CD4-positive, alpha-beta T cell (primary cell): ENCODE results near the gene CRYZ. TPM values are rescaled to one million over a fixed set of nuclear protein-coding genes. Genes with fewer than 3 reads are reported as not detected.

Experiments used
- ATAC-seq: fragments of 200-7000 bp; cut with Tn5 transposase; one replicate; pipeline ENCODE4 v1.10.0; 2022; ENCODE audit warnings: mild to moderate bottlenecking; ENCODE audit not compliant: poor library complexity
- CTCF ChIA-PET: fragments of 350-600 bp; sonication (Branson Sonifier 250); formaldehyde crosslinking; loops from one replicate; lab custom pipeline; 2021; ENCODE audit warnings: antibody characterized with exemption, inconsistent platforms; lab: Charles Lee
- POLR2A ChIA-PET: fragments of 350-600 bp; sonication (Branson Sonifier 250); formaldehyde crosslinking; loops from one replicate; lab custom pipeline; 2021; ENCODE audit warnings: antibody characterized with exemption, inconsistent platforms; lab: Charles Lee
- DNase-seq, 14 experiments: peaks; one replicate each; pipeline ENCODE4 v3.0.0-alpha.2; 2013 to 2020; ENCODE audit warnings: mixed read lengths in 2 of 14
- H3K27ac ChIP-seq, 2 donors: one replicate each; pipeline versions ENCODE4 v1.5.1 to v1.7.0; 2013; ENCODE audit warnings: low read length in 2 of 2, low read depth in 1 of 2, mild to moderate bottlenecking in 1 of 2
- H3K27me3 ChIP-seq, 2 experiments: 1 replicate in 1 of 2; 2 replicates in 1 of 2; pipeline versions ENCODE4 v1.6.1 to v1.7.0; 2013; ENCODE audit warnings: low read length in 2 of 2, control low read depth in 1 of 2, mild to moderate bottlenecking in 1 of 2, moderate library complexity in 1 of 2; ENCODE audit not compliant: insufficient read depth in 2 of 2, control insufficient read depth in 1 of 2
- H3K36me3 ChIP-seq: one replicate; pipeline ENCODE4 v1.6.1; 2013; ENCODE audit warnings: low read length, control low read depth; ENCODE audit not compliant: insufficient read depth
- H3K4me1 ChIP-seq: one replicate; pipeline ENCODE4 v1.6.1; 2013; ENCODE audit warnings: low read length, control low read depth; ENCODE audit not compliant: insufficient read depth
- H3K4me3 ChIP-seq: one replicate; pipeline ENCODE4 v1.5.1; 2013; ENCODE audit warnings: mild to moderate bottlenecking, low read length, moderate library complexity
- H3K9me3 ChIP-seq, 2 experiments: 1 replicate in 1 of 2; 2 replicates in 1 of 2; pipeline versions ENCODE4 v1.6.1 to v1.7.0; 2013; ENCODE audit warnings: low read length in 2 of 2, mild to moderate bottlenecking in 2 of 2, control low read depth in 1 of 2, moderate library complexity in 1 of 2; ENCODE audit not compliant: control insufficient read depth in 1 of 2, insufficient read depth in 1 of 2
- H3K27ac Mint-ChIP-seq: one replicate; pipeline ENCODE4 v1.8.0; 2020; ENCODE audit warnings: mixed read lengths
- H3K27me3 Mint-ChIP-seq: one replicate; pipeline ENCODE4 v1.8.0; 2021; ENCODE audit warnings: mixed read lengths
- H3K36me3 Mint-ChIP-seq: one replicate; pipeline ENCODE4 v1.8.0; 2021; ENCODE audit warnings: low read depth, mixed read lengths
- H3K4me1 Mint-ChIP-seq: one replicate; pipeline ENCODE4 v1.8.0; 2021; ENCODE audit warnings: low read depth, mixed read lengths
- H3K4me3 Mint-ChIP-seq: one replicate; pipeline ENCODE4 v1.8.0; 2020; ENCODE audit warnings: mild to moderate bottlenecking, mixed read lengths
- H3K9me3 Mint-ChIP-seq: one replicate; pipeline ENCODE4 v1.8.0; 2020; ENCODE audit warnings: mixed read lengths
- CTCF ChIP-seq: fragments of 200-600 bp; IDR thresholded peaks from one replicate; pipeline ENCODE4 v1.8.0; 2022; ENCODE audit warnings: antibody characterized with exemption, mild to moderate bottlenecking
- intact Hi-C, 2 experiments: fragments of 100-400 bp; cut with DNase I in 1 of 2; cut with micrococcal nuclease in 1 of 2; formaldehyde crosslinking; loops; one replicate each; pipeline versions ENCODE4 v1.15.1 to v1.9.0; 2023 to 2025; cut with DNase I, micrococcal nuclease
- total RNA-seq, 174 experiments: library from RNA in 2 of 174; stranded (reverse) in 2 of 174; gene quantifications; one replicate each; pipeline ENCODE4 v1.2.3 and lab custom pipeline; 2021 to 2026

The CRYZ gene
- total RNA-seq, 2 experiments from 2014 or later, result 4.6 to 6.2 TPM

DNA sequence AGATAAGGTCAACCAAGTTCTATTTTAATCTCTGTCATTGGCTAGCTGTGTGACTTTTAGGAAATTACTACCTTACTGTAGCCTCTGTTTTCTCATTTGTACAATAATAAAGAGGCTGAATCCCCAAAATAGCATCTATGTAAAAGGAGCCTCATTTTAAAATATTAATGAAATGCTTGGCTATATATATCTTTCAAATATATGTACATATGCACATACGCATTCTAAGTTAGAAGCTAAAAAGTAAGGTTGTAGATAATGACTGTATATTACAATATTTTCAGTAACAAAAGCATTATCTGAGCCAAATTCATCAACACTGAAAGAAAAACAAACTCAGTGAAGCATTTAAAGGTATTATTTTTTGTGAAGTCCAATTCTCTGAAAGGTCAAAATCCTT is 44.7 kb upstream of the CRYZ start:
- TF ChIP-seq CTCF, result no peak
- no peak overlapping the region for H3K27ac Mint-ChIP-seq
- H3K9me3 Mint-ChIP-seq, result no peaks in the 10 kb centered on the region
- no peak overlapping the region for H3K4me3 Mint-ChIP-seq
- Histone ChIP-seq H3K9me3 (no peaks in the 10 kb centered on the region), H3K27ac (no peak overlapping the region), H3K36me3 (no peaks in the 10 kb centered on the region), H3K4me1 (no peaks in the 10 kb centered on the region), H3K27me3 (peaks cover 0 to 21% of the 10 kb centered on the region in 2 experiments), H3K4me3 (no peak overlapping the region)
- CTCF ChIA-PET, result no interaction called here
- no peaks in the 10 kb centered on the region for H3K4me1 Mint-ChIP-seq
- ATAC-seq, result no peak
- no peak for DNase-seq
- POLR2A ChIA-PET, result no interaction called here
- intact Hi-C loops, result no loop called here
- no peaks in the 10 kb centered on the region for H3K36me3 Mint-ChIP-seq
- peaks cover 33% of the 10 kb centered on the region for H3K27me3 Mint-ChIP-seq

DNA sequence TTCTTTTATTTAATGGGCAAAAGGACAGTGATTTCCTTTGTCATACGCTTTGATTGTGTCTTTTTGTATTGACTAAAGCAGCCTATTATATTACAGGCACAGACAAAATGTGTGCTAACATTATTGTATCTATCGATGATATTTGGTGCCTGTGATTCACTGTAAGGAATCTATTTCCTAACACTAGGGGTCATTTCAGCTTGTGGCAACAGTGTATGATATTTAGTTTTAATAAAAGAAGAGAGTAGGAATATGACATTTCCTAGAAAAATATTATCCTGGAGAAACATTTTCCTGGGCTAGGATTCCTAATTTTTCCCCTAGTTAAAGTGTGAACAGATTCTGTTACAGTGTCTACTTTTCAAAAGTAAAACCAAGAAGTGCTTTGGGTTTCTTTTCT is 42.9 kb upstream of the CRYZ start:
- peaks cover 0 to 21% of the 10 kb centered on the region in 2 experiments for H3K27me3 ChIP-seq
- ATAC-seq, result no peak
- TF ChIP-seq CTCF, result no peak
- no peak overlapping the region for H3K4me3 Mint-ChIP-seq
- H3K4me1 ChIP-seq, result no peaks in the 10 kb centered on the region
- H3K4me1 Mint-ChIP-seq, result no peaks in the 10 kb centered on the region
- no peak for DNase-seq
- no peaks in the 10 kb centered on the region for H3K36me3 ChIP-seq
- ChIA-PET CTCF (no interaction called here), POLR2A (no interaction called here)
- intact Hi-C loops, result no loop called here
- H3K36me3 Mint-ChIP-seq, result no peaks in the 10 kb centered on the region
- H3K27ac Mint-ChIP-seq, result no peak overlapping the region
- no peaks in the 10 kb centered on the region for H3K9me3 ChIP-seq
- peaks cover 38% of the 10 kb centered on the region for H3K27me3 Mint-ChIP-seq
- no peak overlapping the region for H3K4me3 ChIP-seq
- H3K9me3 Mint-ChIP-seq, result no peaks in the 10 kb centered on the region
- no peak overlapping the region for H3K27ac ChIP-seq

- intact Hi-C loops, result loop anchor here in 1 of 2 experiments (5.0 kb wide), 2 partner anchors 429 to 1379 kb away; no protein-coding TSS in a partner anchor
- peaks cover 38% of the 10 kb centered on the region for H3K27me3 Mint-ChIP-seq
- POLR2A ChIA-PET, result no interaction called here
Observed at GRCh38 chr1:74773582-74773981, 40.7 kb upstream of the CRYZ start.

More at GRCh38 chr1:74773582-74773981, 40.7 kb upstream of the CRYZ start:
- CTCF ChIA-PET, result no interaction called here
- H3K27me3 ChIP-seq, result peaks cover 0 to 17% of the 10 kb centered on the region in 2 experiments
- no peak overlapping the region for H3K27ac ChIP-seq
- no peak for DNase-seq
- no peaks in the 10 kb centered on the region for H3K4me1 ChIP-seq
- H3K9me3 ChIP-seq, result no peaks in the 10 kb centered on the region
- H3K4me3 ChIP-seq, result no peak overlapping the region
- TF ChIP-seq CTCF, result no peak
- no peak for ATAC-seq
- H3K9me3 Mint-ChIP-seq, result no peaks in the 10 kb centered on the region
- no peaks in the 10 kb centered on the region for H3K4me1 Mint-ChIP-seq
- no peaks in the 10 kb centered on the region for H3K36me3 Mint-ChIP-seq
- no peak overlapping the region for H3K4me3 Mint-ChIP-seq
- H3K27ac Mint-ChIP-seq, result no peak overlapping the region
- no peaks in the 10 kb centered on the region for H3K36me3 ChIP-seq
